Activated CD4-positive, alpha-beta memory T cell treated with anti-CD3 and anti-CD28 coated beads, Interleukin-2, amount 10 ng/mL, durations not matched to agents 7 days and 5 days (primary cell): ENCODE measurements around the gene WNT2B. TPM values are rescaled to one million over a fixed set of nuclear protein-coding genes. Genes with fewer than 3 reads are reported as not detected.

Source experiments
- CTCF ChIA-PET: fragments of 350-600 bp; sonication (Branson Sonifier 250); formaldehyde crosslinking; loops from one replicate; lab custom pipeline; 2021; ENCODE audit warnings: antibody characterized with exemption, inconsistent platforms; lab: Charles Lee
- POLR2A ChIA-PET: fragments of 350-600 bp; sonication (Branson Sonifier 250); formaldehyde crosslinking; loops from one replicate; lab custom pipeline; 2021; ENCODE audit warnings: antibody characterized with exemption; lab: Charles Lee
- DNase-seq: peaks from one replicate; pipeline ENCODE4 v3.0.0-alpha.2; 2020
- H3K27ac Mint-ChIP-seq: one replicate; pipeline ENCODE4 v1.8.0; 2021; ENCODE audit warnings: mild to moderate bottlenecking, mixed read lengths
- H3K27me3 Mint-ChIP-seq: one replicate; pipeline ENCODE4 v1.8.0; 2021; ENCODE audit warnings: mixed read lengths
- H3K36me3 Mint-ChIP-seq: one replicate; pipeline ENCODE4 v1.8.0; 2021; ENCODE audit warnings: low read depth, mixed read lengths
- H3K4me1 Mint-ChIP-seq: one replicate; pipeline ENCODE4 v1.8.0; 2021; ENCODE audit warnings: mixed read lengths
- H3K4me3 Mint-ChIP-seq: one replicate; pipeline ENCODE4 v1.8.0; 2021; ENCODE audit warnings: mild to moderate bottlenecking, mixed read lengths
- H3K9me3 Mint-ChIP-seq: one replicate; pipeline ENCODE4 v1.8.0; 2021; ENCODE audit warnings: mixed read lengths
- total RNA-seq, 2 experiments: library from RNA; stranded (reverse); gene quantifications; one replicate each; pipeline ENCODE4 v1.2.3, GENCODE V29; 2021

WNT2B gene
- total RNA-seq, 2 experiments from 2014 or later, result 0.08 to 0.15 TPM

DNA sequence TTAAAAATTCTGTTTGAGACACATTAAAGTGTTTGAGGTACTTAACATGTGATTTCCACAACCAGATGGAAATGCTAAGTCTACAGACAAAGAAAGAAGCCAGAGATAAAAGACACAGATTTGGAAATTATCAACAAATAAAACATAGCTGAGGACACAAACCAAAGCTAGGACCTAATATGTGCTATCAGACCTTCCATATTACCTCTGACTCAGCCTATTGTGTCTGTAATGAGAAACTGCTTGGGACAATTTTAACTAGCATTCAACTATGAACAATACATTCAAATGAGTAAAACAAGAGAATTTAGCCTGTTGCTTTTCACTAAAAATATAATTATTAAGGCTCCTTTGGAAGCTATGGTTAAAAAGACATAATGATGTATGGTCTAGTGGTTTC is 54.6 kb downstream of the WNT2B start:
- H3K27me3 Mint-ChIP-seq, result no peaks in the 10 kb centered on the region
- H3K9me3 Mint-ChIP-seq, result no peaks in the 10 kb centered on the region
- no peak for DNase-seq
- H3K27ac Mint-ChIP-seq, result no peak overlapping the region
- POLR2A ChIA-PET, result no interaction called here
- CTCF ChIA-PET, result no interaction called here
- H3K4me1 Mint-ChIP-seq, result no peaks in the 10 kb centered on the region
- H3K36me3 Mint-ChIP-seq, result no peaks in the 10 kb centered on the region
- H3K4me3 Mint-ChIP-seq, result no peak overlapping the region

DNA sequence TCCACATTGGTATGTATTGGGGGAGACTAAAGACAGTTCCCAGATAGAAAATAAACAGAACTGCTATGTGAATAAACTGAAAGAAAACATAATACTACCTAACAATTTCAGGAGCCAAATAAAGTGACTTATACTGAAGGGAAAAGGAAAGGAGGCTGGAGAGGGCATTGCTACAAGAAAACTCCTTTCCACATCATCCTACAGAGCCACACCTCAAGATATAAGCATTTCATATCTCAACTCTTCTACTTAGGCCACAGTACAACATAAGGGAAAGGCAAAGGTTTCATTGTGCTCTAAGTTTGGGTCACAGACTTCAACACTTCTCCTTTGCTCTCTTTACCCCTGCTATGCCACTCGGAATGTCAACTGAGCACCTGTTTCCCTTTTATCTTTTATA is 55.3 kb downstream of the WNT2B start:
- Mint-ChIP-seq H3K27me3 (no peaks in the 10 kb centered on the region), H3K36me3 (peaks cover under 1% of the 10 kb centered on the region)

GRCh38 chr1:112565800-112566199 is 57.0 kb downstream of the WNT2B start:
- Mint-ChIP-seq H3K36me3 (peaks cover 3% of the 10 kb centered on the region), H3K27me3 (no peaks in the 10 kb centered on the region), H3K9me3 (no peaks in the 10 kb centered on the region), H3K27ac (no peak overlapping the region), H3K4me1 (no peaks in the 10 kb centered on the region), H3K4me3 (no peak overlapping the region)
- POLR2A ChIA-PET, result no interaction called here
- no peak for DNase-seq
- CTCF ChIA-PET, result no interaction called here

More for the DNA sequence above, 55.3 kb downstream of the WNT2B start:
- Mint-ChIP-seq H3K4me3 (no peak overlapping the region), H3K9me3 (no peaks in the 10 kb centered on the region), H3K4me1 (no peaks in the 10 kb centered on the region), H3K27ac (no peak overlapping the region)
- POLR2A ChIA-PET, result no interaction called here
- no peak for DNase-seq
- CTCF ChIA-PET, result interaction anchor here (0.7 kb wide), 1 partner anchor 1894 kb away, joined by 9 read pairs; no protein-coding TSS in a partner anchor

DNA sequence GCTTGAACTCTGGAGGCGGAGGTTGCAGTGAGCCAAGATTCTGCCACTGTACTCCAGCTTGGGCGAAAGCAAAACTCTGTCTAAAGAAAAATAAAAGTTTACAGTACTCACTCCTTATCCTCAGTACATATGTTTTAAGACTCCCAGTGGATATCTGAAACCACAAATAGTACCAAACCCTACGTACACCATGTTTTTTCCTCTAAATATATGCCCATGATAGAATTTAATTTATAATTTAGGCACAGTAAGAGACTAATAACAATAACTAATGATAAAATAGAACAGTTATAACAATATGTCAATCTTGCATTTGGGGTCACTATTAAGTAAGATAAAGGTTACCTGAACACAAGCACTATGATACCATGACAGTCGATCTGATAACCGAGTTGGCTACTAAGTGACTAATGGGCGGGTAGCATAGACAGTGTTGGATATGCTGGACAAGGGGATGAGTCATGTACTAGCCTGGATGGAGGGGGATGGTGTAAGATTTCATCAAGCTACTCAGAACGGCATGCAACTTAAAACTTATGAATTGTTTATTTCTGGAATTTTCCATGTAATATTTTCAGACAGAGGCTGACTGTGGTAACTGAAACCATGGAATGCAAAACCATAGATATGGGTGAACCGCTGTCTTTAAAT is 66.5 kb downstream of the WNT2B start:
- no peaks in the 10 kb centered on the region for H3K9me3 Mint-ChIP-seq
- ChIA-PET CTCF (interaction anchor here (1.2 kb wide), 1 partner anchor 74 kb away, joined by 3 read pairs; no protein-coding TSS in a partner anchor), POLR2A (no interaction called here)
- H3K27ac Mint-ChIP-seq, result no peak overlapping the region
- no peak for DNase-seq
- peaks cover 27% of the 10 kb centered on the region for H3K36me3 Mint-ChIP-seq
- H3K27me3 Mint-ChIP-seq, result no peaks in the 10 kb centered on the region
- no peak overlapping the region for H3K4me3 Mint-ChIP-seq
- no peaks in the 10 kb centered on the region for H3K4me1 Mint-ChIP-seq

GRCh38 chr1:112576240-112576639 is 67.5 kb downstream of the WNT2B start:
- ChIA-PET CTCF (interaction anchor here (1.0 to 1.2 kb wide), 2 partner anchors 14 to 75 kb away, joined by 3 read pairs; no protein-coding TSS in a partner anchor), POLR2A (interaction anchor here (0.8 kb wide), 1 partner anchor 43 kb away, joined by 3 read pairs; the partner anchor contains the start of genes CAPZA1 and ST7L)
- Mint-ChIP-seq H3K4me1 (no peaks in the 10 kb centered on the region), H3K27me3 (no peaks in the 10 kb centered on the region), H3K9me3 (no peaks in the 10 kb centered on the region), H3K27ac (no peak overlapping the region), H3K36me3 (peaks cover 27% of the 10 kb centered on the region), H3K4me3 (no peak overlapping the region)
- no peak for DNase-seq

Other genes with a start within 250 kb of the WNT2B start
- 1 to 10 TPM; 3.4 to 3.6 TPM for gene CTTNBP2NL, start 112.8 kb upstream of the WNT2B start, total RNA-seq
- 10 to 100 TPM; 13.7 to 14.0 TPM for gene ST7L, start 110.2 kb downstream of the WNT2B start, total RNA-seq
- 100 to 1,000 TPM; 340 to 342 TPM for gene CAPZA1, start 110.9 kb downstream of the WNT2B start, total RNA-seq
- 100 to 1,000 TPM; 100 to 102 TPM for gene MOV10, start 165.7 kb downstream of the WNT2B start, total RNA-seq
- 10 to 100 TPM; 87.1 to 92.4 TPM for gene RHOC, start 198.2 kb downstream of the WNT2B start, total RNA-seq
- gene PPM1J, start 206.4 kb downstream of the WNT2B start, total RNA-seq, result not detected